NB4 (cell line): ENCODE measurements around the gene DDX5.

Source experiments
- DNase-seq: peaks from one replicate; pipeline ENCODE4 v3.0.0; 2010; ENCODE audit warnings: low read depth
- H3K4me3 ChIP-seq: one replicate; pipeline ENCODE4 v1.5.1; 2011; ENCODE audit warnings: mild to moderate bottlenecking, low read depth, low read length, moderate library complexity
- MYC ChIP-seq: IDR thresholded peaks from 2 replicates; pipeline ENCODE4 v1.6.1; 2011; ENCODE audit warnings: low read depth, low read length
- POLR2A ChIP-seq: IDR thresholded peaks from 2 replicates; pipeline ENCODE4 v1.6.1; 2011; ENCODE audit warnings: mild to moderate bottlenecking; ENCODE audit not compliant: insufficient read length; ENCODE audit errors: extremely low read depth
- TF ChIP-seq, protein P1 (sequence below): IDR thresholded peaks from one replicate; pipeline ENCODE4 v1.5.1; 2012; ENCODE audit warnings: low read depth, low read length
- TF ChIP-seq, protein P2 (sequence below): IDR thresholded peaks from 2 replicates; pipeline ENCODE4 v1.6.1; 2011; ENCODE audit warnings: low read depth, low read length

The DDX5 gene

DNA sequence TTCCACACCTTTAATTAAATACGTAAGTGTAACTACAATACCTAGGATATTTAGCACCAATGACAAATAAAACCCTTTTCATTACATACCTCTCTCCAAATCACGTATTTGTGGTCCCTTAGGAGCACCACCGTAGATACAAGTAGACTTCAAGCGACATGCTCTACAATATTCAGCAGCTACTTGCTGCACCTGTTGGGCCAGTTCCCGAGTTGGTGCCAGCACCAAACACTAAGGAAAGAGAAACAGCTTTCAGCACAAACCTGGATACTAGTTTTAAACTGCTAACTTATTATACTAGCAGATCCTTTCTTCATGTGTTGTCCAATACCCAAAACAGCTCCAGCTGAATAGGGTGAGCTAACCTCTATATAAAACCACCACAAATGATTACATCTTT, 2.7 kb downstream of the DDX5 start:
- TF ChIP-seq, protein P1, sequence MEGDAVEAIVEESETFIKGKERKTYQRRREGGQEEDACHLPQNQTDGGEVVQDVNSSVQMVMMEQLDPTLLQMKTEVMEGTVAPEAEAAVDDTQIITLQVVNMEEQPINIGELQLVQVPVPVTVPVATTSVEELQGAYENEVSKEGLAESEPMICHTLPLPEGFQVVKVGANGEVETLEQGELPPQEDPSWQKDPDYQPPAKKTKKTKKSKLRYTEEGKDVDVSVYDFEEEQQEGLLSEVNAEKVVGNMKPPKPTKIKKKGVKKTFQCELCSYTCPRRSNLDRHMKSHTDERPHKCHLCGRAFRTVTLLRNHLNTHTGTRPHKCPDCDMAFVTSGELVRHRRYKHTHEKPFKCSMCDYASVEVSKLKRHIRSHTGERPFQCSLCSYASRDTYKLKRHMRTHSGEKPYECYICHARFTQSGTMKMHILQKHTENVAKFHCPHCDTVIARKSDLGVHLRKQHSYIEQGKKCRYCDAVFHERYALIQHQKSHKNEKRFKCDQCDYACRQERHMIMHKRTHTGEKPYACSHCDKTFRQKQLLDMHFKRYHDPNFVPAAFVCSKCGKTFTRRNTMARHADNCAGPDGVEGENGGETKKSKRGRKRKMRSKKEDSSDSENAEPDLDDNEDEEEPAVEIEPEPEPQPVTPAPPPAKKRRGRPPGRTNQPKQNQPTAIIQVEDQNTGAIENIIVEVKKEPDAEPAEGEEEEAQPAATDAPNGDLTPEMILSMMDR, result no peak
- no peak for TF ChIP-seq MYC
- TF ChIP-seq POLR2A, result no peak
- TF ChIP-seq, protein P2, sequence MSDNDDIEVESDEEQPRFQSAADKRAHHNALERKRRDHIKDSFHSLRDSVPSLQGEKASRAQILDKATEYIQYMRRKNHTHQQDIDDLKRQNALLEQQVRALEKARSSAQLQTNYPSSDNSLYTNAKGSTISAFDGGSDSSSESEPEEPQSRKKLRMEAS, result no peak
- DNase-seq, result no peak
- peak overlapping the region; percentile 99 for H3K4me3 ChIP-seq

DNA sequence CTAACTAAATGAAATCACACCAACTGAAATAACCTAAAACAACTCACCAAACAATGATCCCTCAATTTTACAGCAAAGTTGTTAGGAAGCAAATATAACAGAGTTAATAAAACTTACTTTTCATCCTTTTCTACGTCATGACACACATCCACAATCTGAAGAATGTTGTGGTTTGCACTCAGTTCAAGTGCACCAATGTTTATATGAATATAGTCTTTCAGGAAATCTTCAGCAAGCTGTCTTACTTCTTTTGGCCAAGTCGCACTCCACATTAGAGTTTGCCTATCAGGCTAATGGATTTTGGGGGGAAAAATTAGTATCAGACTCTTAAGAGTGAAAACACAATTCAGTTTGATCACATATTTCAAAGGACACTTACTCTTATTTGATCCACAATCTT, 3.3 kb downstream of the DDX5 start:
- TF ChIP-seq, protein P1, result no peak
- TF ChIP-seq, protein P2, result no peak
- no peak for DNase-seq

DNA sequence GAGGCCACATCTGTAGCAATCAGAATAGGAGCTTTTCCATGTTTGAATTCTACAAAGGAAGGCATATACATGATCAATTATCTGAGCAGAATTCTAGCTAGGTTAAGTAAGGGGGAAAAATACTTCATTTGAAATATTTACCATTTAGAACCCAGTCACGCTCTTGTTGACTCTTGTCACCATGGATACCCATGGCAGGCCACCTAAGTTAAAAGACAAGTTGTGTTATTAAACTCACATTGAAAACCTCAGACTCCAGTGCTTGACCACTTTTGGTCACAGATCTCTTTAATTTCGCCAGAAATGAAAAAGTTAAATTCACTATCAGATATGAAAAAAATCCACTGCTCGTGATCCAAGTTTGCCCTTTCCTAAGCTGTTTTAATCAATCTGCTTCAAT, 4.1 kb downstream of the DDX5 start:
- no peak for TF ChIP-seq POLR2A
- TF ChIP-seq, protein P2, result no peak
- TF ChIP-seq, protein P1, result no peak
- H3K4me3 ChIP-seq, result no peak overlapping the region
- no peak for DNase-seq

More for the DNA sequence above, 3.3 kb downstream of the DDX5 start:
- H3K4me3 ChIP-seq, result peak overlapping the region; percentile 14

DNA sequence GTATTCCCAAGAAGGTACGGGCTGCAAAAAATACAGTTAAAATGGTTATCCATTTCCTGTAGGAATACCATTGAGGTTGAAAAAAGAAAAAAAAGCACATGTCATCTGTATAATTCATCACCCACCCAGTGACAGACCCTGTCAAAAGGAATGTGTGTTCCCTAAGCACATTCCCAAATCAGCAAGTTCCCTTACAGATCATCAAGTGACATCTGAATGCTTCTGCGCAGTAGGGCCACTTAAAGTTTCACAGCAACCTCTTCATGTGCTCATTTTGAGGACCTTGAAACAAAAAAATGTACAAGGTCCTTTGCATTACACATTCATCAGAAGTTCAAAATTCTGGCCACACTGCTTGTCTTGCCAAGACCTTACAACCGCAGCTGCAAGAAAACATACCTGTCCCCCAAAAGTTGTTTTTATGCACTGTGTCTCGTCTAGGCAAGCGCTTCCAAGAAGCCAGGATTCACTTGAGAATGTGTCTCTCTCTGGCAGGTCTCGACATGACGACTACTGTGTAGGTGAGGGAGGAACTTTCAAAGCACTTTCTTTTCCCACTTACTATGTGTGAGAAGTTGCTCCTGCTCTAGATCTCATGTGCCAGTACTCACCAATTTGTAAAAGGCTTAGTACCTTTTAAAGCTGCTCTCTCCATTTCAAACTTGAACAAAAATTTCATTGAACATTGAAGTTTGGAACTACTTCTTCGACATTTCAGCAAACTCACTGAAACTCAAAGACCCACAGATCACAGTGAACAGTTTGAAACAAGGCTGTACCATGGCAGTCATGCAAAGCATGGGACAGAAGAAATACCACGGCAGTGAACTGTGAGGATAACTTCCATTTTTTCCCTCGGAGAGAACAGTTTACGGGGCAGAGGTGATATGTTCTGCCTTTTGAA, 5.0 kb downstream of the DDX5 start:
- H3K4me3 ChIP-seq, result no peak overlapping the region
- TF ChIP-seq POLR2A, result no peak
- no peak for DNase-seq

DNA sequence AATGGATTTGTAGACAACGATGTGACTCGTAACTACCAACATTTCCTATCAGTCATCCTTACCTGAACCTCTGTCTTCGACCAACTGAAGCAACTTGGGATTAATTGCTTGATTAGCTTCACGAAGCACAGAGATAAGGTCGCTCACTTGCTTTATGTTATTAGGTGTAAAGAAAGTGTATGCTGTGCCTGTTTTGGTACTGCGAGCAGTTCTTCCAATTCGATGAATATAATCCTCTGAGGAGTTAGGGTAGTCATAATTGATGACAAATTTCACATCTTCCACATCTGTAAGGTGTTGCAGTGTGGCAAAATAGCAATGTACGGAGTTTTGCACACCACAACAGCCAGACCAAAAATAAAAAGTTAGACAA, 5.6 kb downstream of the DDX5 start:
- TF ChIP-seq, protein P1, result no peak
- no peak for TF ChIP-seq POLR2A
- TF ChIP-seq, protein P2, result no peak
- no peak for TF ChIP-seq MYC
- no peak overlapping the region for H3K4me3 ChIP-seq
- no peak for DNase-seq

DNA sequence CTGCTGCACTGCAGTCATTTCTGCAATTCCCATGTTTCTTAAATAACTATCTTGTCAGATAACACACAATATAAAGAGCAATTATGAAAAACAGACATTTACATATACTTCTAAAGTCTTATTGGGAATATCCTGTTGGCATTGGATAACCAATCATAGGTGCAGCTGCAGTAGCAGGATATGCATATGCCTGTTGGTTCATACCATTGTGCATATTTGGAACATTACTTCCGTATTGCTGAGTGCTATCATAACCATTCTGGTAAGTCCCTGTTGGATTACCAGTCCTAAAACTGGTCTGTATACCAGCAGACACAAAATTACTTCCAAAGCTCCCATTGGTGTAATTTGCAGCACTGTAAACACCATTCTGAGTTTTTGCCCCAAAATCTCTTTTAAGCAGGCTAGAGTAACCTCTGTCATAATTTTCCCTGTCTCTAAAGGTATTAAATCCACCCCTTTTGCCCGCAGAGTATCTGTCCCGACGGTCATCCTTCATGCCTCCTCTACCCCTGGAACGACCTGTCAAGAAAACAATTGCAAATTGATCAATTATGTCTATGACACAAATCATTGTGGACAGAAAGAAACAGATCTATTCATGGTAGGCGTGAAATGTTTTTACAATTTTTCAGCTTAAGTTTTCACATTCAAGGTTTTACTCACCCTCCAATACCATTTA, 6.1 kb downstream of the DDX5 start:
- TF ChIP-seq, protein P2, result no peak
- TF ChIP-seq MYC (no peak), POLR2A (no peak)
- peak; percentile 11 for DNase-seq
- no peak overlapping the region for H3K4me3 ChIP-seq
